ENCODE measurements around the gene RREB1. TPM values are rescaled to one million over a fixed set of nuclear protein-coding genes. Genes with fewer than 3 reads are reported as not detected.

RREB1 gene
- total RNA-seq, 1 donor from 2014 or later, result 67.7 TPM

GRCh38 chr6:7300926-7301325 lies 193.2 kb downstream of the RREB1 start:
- TF ChIP-seq CTCF (IDR thresholded peaks at IDR 0.05), result no peak
- ATAC-seq (ENCODE audit: low read depth), result no peak
- Mint-ChIP-seq H3K36me3 (ENCODE audit: low read depth) (peaks cover 91% of the 10 kb centered on the region), H3K27ac (no peak overlapping the region), H3K4me1 (peaks cover 12% of the 10 kb centered on the region), H3K4me3 (no peak overlapping the region), H3K9me3 (no peaks in the 10 kb centered on the region), H3K27me3 (no peaks in the 10 kb centered on the region)
- CTCF ChIA-PET, result no interaction called here
- no peak for DNase-seq
- intact Hi-C loops (cut with micrococcal nuclease), result no loop called here
- POLR2A ChIA-PET, result no interaction called here

Other genes starting within 250 kb of the RREB1 start
- gene SSR1, start 205.2 kb downstream of the RREB1 start, total RNA-seq, result 83.4 and 86.7 TPM in 2 replicates